Glomerular visceral epithelial cell (primary cell): ENCODE data around the gene OR2A7.
"Not testable (repeated sequence)": the region's sequence is repeated elsewhere in the genome, so short reads cannot be mapped to it uniquely, and the experiment has no call there.

Experiments used
- DNase-seq: peaks from one replicate; pipeline ENCODE4 v3.0.0-alpha.2; 2016; ENCODE audit errors: extremely low spot score

OR2A7 gene

GRCh38 chr7:144264692-144265091 lies at the start of gene OR2A7:
OR2A7 (minus strand) TSS chr7:144264792; CDS start chr7:144259628, 5,164 bp downstream.
- DNase-seq: not testable (repeated sequence)

- DNase-seq: not testable (repeated sequence)
These were observed 47.4 kb upstream of the OR2A7 start, which contains the start of gene OR2A1 for GRCh38 chr7:144311872-144312469. OR2A1 (plus strand) TSS chr7:144312419; CDS start chr7:144318125, 5,706 bp downstream.

DNA sequence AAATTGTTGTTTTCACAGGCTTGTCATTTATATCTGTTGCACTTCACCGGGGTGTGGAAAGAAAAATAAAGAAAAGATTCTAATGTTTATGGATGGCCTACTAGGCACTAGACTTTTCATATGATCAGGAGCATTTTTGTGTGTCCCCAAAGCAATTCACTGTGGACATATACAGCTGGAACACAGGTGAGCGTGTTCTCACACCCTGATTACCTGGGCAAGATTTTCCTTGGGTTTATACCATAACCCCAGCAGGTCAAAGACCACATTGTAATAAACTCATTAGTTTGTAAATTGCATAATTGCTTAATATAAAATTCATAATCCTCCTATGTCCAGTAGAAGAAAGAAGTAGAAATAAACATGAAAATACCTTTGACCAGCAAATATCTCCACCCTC lies 46.6 kb upstream of the OR2A7 start:
- not testable (repeated sequence) for DNase-seq

DNA sequence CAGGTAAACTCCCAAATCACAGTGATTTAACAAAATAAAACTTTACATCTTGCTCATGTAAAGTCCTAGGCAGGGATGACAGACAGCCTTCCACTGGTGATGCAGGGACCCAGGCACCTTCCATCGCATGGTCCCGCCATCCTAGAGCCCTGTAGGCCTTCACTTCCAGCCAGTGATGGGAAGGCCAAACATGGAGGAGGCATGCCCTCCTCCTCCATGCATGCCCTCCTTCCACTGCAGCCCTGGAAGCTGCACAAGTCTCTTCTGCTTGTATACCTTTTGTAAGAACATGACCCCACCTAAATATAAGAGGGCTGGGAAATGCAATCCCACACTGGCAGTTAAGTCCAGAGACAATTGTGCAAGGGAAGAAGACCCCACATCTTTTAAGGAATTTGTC lies 45.1 kb upstream of the OR2A7 start:
- not testable (repeated sequence) for DNase-seq

DNA sequence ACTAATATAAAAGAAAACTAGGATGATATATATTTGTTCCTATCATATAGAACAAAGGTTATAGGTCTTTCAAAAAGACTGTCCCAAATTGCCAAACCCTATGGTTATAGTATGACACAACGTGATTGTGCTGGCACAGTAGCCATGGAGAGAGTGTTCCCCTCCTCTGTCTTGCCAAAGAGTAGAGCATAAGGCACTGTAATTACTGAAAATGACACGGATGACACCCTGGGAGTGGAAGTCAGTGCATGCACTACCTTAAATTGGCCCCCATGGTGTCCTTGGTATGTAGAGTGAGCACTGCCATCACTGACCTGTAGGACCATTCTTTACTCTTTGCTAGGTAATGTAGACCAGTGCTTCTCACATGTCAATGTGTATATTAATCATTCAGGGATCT lies 40.6 kb upstream of the OR2A7 start:
- not testable (repeated sequence) for DNase-seq

- not testable (repeated sequence) for DNase-seq
These were observed 39.0 kb upstream of the OR2A7 start for GRCh38 chr7:144303607-144304006.

- DNase-seq: not testable (repeated sequence)
These were observed 38.1 kb upstream of the OR2A7 start for GRCh38 chr7:144302578-144303303.

DNA sequence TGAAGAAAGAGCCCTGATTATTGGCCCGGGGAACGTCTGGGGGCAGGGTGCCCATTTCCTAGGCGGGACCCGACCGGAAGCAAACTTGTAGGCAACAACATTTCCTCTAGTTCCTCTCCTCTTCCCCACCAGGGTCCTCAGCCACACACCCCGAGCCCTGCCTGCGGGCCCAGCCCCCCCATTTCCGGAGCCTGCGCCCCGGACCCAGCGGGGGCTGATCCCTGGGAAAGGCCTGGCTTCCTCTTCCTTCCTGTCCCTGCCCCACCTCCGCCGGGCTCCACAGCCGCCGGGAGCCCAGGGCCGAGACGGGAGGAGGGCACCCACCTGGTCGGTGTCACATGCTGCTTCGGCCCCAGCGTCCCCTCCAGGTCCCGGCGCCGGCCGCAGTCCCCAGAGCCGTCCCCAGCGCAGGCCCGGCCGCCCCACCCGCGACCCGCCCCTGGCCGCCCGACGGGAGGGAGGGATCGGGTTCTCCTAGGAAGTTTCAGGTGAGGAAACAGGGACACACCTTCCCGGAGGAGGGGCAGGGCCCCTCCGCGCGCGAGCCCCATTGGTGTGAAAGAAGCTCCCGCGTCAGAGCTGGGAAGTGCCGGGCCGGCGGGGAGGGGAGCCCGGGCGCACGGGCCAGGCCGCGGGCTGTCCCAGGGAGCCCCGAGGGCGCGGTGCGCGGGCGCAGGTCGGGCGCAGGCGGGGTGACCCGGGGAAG lies 29.4 kb upstream of the OR2A7 start:
- not testable (repeated sequence) for DNase-seq

- DNase-seq: not testable (repeated sequence)
These were observed 28.0 kb upstream of the OR2A7 start for GRCh38 chr7:144292384-144293161.

DNA sequence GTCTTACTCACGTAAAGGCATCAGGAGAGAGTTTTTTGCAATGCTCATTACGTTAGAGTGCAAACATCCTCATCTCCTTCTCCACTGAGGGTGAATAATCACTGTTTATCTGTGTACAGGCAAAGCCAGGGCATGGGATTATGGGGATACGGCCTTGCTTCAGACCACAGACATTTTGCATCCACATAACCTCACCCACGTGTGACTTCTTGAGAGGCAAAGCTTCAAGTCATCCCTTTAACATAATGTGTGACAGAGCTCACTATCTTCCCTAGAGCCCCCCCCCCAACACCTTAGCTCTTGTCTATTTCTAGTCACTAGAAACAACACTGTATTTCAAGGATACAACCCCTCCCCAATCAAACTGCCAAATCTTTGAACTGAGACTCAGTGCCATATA lies 27.0 kb upstream of the OR2A7 start:
- DNase-seq: not testable (repeated sequence)

DNA sequence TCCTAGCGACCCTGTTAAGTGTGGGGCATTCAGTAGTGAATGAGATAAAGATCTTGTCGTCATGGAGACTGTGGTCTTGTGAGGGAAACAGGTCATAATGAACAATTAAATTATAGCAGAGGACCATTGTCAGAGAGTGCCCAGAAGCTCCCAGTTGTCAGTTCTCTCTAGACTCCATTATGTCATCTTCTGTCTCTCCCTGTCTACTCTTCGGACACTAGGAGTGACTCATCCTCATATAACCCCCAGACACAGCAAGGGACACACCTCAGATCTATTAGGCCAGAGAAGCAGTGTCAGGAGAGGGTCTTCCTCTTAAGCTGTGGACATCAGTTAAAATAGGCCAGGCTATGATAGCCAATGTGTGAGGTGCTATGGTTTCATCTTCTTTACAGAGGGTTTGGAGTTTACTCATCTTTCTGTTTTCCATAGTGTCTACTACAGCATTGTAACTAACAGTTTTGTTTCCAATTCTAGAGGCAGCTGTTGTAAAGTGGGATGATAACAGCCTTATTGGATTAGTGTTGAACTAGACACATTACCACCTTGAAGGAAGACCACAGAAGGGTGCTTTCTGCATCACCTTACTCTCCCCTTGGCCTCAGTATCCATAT lies 22.7 kb upstream of the OR2A7 start:
- DNase-seq: not testable (repeated sequence)

GRCh38 chr7:144283716-144284115 lies 19.1 kb upstream of the OR2A7 start:
- not testable (repeated sequence) for DNase-seq

DNA sequence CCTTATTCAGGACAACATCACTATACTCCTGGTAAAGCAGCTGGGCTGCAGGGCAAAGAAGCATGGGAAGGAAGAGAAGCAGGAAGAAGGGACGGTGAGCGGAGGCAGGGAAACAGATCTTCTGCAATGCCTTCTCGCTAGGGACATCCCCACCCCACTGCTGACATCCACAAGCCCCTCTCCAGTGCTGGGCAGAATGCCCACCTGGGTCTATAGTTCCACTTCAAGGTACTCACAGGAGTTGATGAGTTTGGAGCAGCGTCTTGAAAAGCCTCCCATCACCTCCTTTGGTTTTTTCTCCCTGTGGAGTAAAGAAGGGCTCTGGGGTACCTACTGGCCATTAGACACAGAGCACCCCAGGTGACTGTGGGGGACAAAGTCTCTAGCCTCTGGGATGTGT lies 17.9 kb upstream of the OR2A7 start:
- not testable (repeated sequence) for DNase-seq

DNA sequence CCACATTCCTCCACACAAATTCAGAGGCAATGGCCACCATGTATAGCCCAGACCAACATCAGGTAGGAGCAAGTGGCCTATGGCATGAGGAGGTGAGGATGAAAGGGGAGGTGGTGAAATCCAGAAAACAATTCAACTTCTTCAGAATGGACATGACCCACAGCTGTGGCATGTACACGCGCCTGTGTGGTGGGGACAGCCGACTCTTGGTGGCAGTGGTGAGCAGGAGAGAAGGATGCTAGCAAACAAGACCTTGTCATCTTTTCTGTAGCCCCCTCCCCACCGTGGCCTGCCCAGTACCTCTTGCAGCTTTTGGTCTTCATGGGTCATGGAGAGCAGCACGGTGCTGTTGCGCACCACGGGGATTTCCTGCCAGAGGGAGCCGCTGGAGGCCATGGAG lies 17.4 kb upstream of the OR2A7 start:
- not testable (repeated sequence) for DNase-seq

DNA sequence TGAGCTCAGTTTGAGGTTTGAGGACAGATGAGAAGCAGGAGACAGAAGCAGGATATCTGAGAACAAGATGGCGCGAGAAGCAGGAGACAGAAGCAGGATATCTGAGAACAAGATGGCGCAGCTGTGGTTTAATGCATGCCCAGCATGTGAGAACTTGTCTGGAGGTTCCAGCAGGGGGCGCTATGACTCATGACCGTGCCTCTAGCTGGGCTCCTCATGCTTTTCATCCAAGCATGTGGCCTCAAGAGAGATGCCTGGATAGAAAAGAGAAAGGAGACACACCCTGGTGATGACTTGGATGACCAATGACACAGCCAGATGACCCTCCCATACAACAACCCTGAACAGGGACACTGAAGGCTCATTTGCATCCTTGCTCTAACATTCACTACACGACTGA lies 15.4 kb upstream of the OR2A7 start:
- not testable (repeated sequence) for DNase-seq

DNA sequence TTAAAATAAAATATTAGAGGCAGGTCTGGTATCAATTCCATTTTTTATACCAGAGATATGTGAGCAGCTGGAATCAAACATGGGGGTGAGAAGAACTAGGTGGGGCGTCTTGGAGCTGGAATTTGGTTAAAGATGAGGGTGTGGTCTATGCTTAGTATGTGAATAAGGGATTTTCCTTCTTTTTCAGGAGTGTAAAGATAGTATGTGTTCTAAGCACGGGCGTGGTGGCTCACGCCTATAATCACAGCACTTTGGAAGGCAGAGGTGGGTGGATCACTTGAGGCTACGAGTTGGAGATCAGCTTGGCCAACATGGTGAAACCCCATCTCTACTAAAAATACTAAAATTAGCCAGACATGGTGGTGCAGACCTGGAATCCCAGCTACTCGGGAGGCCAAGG lies 10.7 kb upstream of the OR2A7 start:
- not testable (repeated sequence) for DNase-seq

DNA sequence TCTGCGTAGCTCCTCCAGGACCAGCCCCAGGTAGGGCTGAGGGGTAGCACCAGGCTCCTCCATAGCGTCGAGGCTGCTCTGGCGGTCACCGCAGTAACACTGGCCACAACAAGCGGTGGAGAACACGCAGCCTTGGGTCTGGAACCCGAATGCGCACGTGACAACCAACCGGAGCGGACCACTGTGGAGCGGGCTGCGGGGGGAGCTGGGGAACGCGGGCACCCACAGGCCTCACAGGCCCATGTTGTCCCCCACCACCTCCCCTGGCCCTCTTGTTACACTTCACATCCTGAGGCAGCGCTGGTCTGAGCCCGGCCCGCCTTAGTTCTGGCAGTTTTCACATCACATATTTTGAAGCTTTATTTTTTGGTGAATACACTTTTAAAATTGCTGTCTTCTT lies 4.6 kb upstream of the OR2A7 start, which contains the start of gene CTAGE8:
Gene CTAGE8 (minus strand): TSS at position 101 of the 400 bp plus-strand sequence. CDS start 38 bp downstream, at position 63.
- not testable (repeated sequence) for DNase-seq

GRCh38 chr7:144262128-144262527 lies 2.5 kb downstream of the OR2A7 start:
- not testable (repeated sequence) for DNase-seq

- DNase-seq: not testable (repeated sequence)
These were observed 5.5 kb downstream of the OR2A7 start for GRCh38 chr7:144259067-144259466.

- DNase-seq: no peak
These were observed 8.5 kb downstream of the OR2A7 start for GRCh38 chr7:144256112-144256511.

- DNase-seq: no peak
These were observed 9.1 kb downstream of the OR2A7 start for GRCh38 chr7:144255471-144255897.
